Bronchial epithelial cell (primary cell): ENCODE data around the gene CEP76. TPM values are rescaled to one million over a fixed set of nuclear protein-coding genes. Genes with fewer than 3 reads are reported as not detected.

Source experiments
- DNase-seq: peaks from one replicate; pipeline ENCODE4 v3.0.0-alpha.2; 2010; ENCODE audit warnings: low read depth
- FAIRE-seq: peaks from 2 replicates; lab custom pipeline; 2011; peaks lifted over from hg19 to GRCh38; lab: Jason Lieb, UNC
- H3K27me3 ChIP-seq: 2 replicates; pipeline ENCODE4 v1.5.1; 2011; ENCODE audit warnings: low read length; ENCODE audit not compliant: control insufficient read depth, insufficient read depth
- H3K36me3 ChIP-seq: 2 replicates; pipeline ENCODE4 v1.5.1; 2011; ENCODE audit warnings: low read length; ENCODE audit not compliant: control insufficient read depth, insufficient read depth
- H3K4me3 ChIP-seq: 2 replicates; pipeline ENCODE4 v1.5.1; 2011; ENCODE audit warnings: mild to moderate bottlenecking, low read depth, low read length, control low read depth
- total RNA-seq: library from RNA; depleted of rRNA; stranded (reverse); fragments of >200 nt; gene quantifications from 2 replicates; pipeline ENCODE4 v1.2.1, GENCODE V29; 2014
- TF ChIP-seq, protein P1 (sequence below): IDR thresholded peaks from 2 replicates; pipeline ENCODE4 v1.5.1; 2011; ENCODE audit warnings: mild to moderate bottlenecking, moderate library complexity, low read length, control low read depth, inconsistent platforms; ENCODE audit not compliant: insufficient read depth, severe bottlenecking

CEP76 gene
- 11.3 and 11.9 TPM in 2 replicates for total RNA-seq

- H3K36me3 ChIP-seq, result peaks cover 2% of the 10 kb centered on the region
- TF ChIP-seq, protein P1, sequence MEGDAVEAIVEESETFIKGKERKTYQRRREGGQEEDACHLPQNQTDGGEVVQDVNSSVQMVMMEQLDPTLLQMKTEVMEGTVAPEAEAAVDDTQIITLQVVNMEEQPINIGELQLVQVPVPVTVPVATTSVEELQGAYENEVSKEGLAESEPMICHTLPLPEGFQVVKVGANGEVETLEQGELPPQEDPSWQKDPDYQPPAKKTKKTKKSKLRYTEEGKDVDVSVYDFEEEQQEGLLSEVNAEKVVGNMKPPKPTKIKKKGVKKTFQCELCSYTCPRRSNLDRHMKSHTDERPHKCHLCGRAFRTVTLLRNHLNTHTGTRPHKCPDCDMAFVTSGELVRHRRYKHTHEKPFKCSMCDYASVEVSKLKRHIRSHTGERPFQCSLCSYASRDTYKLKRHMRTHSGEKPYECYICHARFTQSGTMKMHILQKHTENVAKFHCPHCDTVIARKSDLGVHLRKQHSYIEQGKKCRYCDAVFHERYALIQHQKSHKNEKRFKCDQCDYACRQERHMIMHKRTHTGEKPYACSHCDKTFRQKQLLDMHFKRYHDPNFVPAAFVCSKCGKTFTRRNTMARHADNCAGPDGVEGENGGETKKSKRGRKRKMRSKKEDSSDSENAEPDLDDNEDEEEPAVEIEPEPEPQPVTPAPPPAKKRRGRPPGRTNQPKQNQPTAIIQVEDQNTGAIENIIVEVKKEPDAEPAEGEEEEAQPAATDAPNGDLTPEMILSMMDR, result no peak
- FAIRE-seq, result no peak
- peak within 1 kb of the TSS; percentile 92 for H3K4me3 ChIP-seq
- DNase-seq, result peak; percentile 74
- no peaks in the 10 kb centered on the region for H3K27me3 ChIP-seq
These were observed at the start of gene CEP76, which contains the start of gene PSMG2 for GRCh38 chr18:12702221-12703095. Gene CEP76 (minus strand): TSS chr18:12702723. CDS start chr18:12702548, 175 bp downstream. Gene PSMG2 (plus strand): TSS chr18:12703042. CDS start chr18:12703108, 66 bp downstream.

DNA sequence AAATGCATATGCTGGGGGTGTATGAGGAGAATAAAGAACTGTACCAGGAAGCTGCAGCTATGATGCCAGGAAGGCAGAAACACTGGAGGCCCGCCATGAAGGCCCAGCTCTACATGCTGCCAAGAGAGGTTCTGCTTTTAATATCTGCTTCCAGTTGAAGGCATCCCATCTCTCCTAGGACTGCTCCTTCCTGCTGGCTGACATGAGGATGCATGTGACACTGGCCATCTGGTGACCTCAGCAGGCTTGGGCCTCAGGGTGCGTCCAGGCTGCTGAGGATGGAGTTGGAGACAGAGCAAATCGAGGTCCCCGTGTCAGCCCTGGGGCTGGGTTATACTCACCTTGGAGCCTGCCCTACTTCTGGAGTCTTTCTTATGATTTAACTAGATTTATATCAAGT lies 49.4 kb upstream of the CEP76 start:
- Histone ChIP-seq H3K27me3 (no peaks in the 10 kb centered on the region), H3K36me3 (no peaks in the 10 kb centered on the region), H3K4me3 (no peak overlapping the region)
- FAIRE-seq (no peak), DNase-seq (no peak)
- TF ChIP-seq, protein P1, result no peak

GRCh38 chr18:12751503-12751884 lies 49.0 kb upstream of the CEP76 start:
- H3K27me3 ChIP-seq, result no peaks in the 10 kb centered on the region
- TF ChIP-seq, protein P1, result no peak
- FAIRE-seq (no peak), DNase-seq (no peak)
- H3K4me3 ChIP-seq, result no peak overlapping the region
- H3K36me3 ChIP-seq, result no peaks in the 10 kb centered on the region

- TF ChIP-seq, protein P1, result no peak
- DNase-seq, result no peak
- Histone ChIP-seq H3K27me3 (no peaks in the 10 kb centered on the region), H3K36me3 (no peaks in the 10 kb centered on the region), H3K4me3 (no peak overlapping the region)
- FAIRE-seq, result no peak
These were observed 48.4 kb upstream of the CEP76 start for GRCh38 chr18:12750715-12751502.

DNA sequence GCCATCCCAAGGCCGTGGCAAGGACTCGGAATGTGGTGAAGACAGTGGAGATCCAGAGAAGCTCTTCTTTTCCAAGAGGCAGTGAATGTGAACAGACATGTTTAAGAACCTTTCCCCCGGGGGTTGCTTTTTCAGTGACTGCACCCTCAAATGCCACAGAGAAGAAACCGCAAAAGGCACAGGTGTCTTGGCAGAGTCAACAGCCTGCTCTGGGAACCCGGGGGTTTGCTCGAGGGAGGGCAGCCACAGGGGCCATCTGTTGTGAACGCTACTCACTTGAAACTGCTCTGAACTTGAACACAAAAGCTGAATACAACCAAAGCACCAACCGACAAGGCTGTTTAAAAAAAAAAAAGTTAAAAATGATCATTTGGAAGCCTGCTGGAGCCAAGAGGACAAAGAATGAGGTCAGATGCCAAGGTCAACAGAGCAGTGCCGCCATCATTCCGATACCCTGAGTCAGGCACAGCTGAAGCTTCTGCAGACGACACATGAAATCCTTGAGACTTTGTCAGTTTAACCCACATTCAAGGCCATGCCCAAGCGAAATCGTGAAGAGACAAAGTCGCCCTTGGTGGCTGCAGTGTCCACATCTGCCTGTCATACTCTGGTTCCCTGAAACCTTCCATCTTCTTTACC lies 47.7 kb upstream of the CEP76 start:
- TF ChIP-seq, protein P1, result no peak
- H3K36me3 ChIP-seq, result no peaks in the 10 kb centered on the region
- H3K4me3 ChIP-seq, result no peak overlapping the region
- H3K27me3 ChIP-seq, result no peaks in the 10 kb centered on the region
- no peak for DNase-seq
- no peak for FAIRE-seq
